ENCODE data around the gene BABAM2.

BABAM2 gene

DNA sequence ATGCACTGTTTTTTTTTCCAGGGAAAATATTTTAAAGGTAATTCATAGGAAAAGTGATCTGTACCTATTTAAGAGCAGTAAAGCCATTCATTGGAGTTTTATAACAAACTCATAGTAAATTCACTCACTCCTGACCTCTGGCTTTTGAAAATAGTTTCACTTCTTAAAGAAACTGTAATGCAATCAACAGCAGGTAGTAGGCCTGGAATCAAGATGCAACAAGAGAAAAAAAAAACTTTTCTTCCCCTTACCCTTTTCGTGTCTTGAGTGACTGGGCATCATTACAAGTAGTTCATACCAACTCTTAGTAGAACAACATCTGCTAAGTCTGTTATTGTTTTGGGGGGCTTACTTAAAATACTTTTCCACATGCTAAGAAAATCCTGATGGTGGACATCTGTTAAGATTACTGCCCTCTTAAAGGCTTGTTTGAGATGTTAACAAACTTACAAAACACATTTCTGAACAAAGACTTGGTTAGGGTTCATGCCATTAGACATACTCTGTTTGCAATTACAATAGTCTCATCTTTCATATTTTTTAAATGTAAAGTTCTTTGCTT, 338.0 kb downstream of the BABAM2 start:
- no peak overlapping the region for H3K4me3 ChIP-seq (ENCODE audit: low read depth in 1 of 2, low read length in 2 of 2)
- H3K27ac ChIP-seq (ENCODE audit: low read depth, low read length) = no peak overlapping the region
- peaks cover 28% of the 10 kb centered on the region in 2 donors for H3K4me1 ChIP-seq (ENCODE audit: control insufficient read depth in 1 of 2, insufficient read depth in 2 of 2, low read length in 2 of 2)
- no peaks in the 10 kb centered on the region for H3K27me3 ChIP-seq (ENCODE audit: control insufficient read depth in 1 of 2, insufficient read depth in 2 of 2, low read length in 2 of 2)
- no peak overlapping the region for H3K9ac ChIP-seq (ENCODE audit: low read depth in 1 of 2, low read length in 2 of 2)
- H3K9me3 ChIP-seq (ENCODE audit: control insufficient read depth in 1 of 2, low read length in 2 of 2) = no peaks in the 10 kb centered on the region
- H3K36me3 ChIP-seq (ENCODE audit: control insufficient read depth in 1 of 2, insufficient read depth in 2 of 2, low read length in 2 of 2) = no peaks in the 10 kb centered on the region

DNA sequence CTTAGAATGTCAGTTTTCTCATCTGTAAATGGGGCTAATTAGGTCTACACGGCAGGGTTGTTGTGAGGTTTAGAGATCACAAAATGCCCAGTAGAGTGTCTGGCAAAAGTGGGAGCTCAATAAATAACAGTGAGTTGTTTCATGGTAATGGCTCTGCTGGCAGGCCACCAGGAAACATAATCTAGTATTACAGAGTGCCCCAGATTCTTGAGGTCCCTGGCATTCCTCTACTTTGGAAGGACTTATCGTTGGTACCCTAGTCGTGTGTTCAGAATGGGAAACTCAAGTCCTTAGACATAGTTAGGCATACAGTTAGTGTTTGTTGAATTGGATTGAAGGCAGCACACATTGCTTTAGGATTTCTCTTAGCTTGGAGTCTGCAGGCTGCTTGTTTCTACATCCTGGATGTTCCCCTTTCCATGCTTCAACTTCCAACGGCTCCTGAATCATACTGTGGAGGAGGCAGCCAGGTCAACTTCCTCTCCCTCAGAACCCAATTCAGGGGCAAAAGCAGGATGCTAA, 340.6 kb downstream of the BABAM2 start:
- H3K4me3 ChIP-seq (ENCODE audit: low read depth in 1 of 2, low read length in 2 of 2) = no peak overlapping the region
- H3K4me1 ChIP-seq (ENCODE audit: control insufficient read depth in 1 of 2, insufficient read depth in 2 of 2, low read length in 2 of 2) = peaks cover 28 to 33% of the 10 kb centered on the region in 2 donors
- no peaks in the 10 kb centered on the region for H3K36me3 ChIP-seq (ENCODE audit: control insufficient read depth in 1 of 2, insufficient read depth in 2 of 2, low read length in 2 of 2)
- no peaks in the 10 kb centered on the region for H3K9me3 ChIP-seq (ENCODE audit: control insufficient read depth in 1 of 2, low read length in 2 of 2)
- H3K9ac ChIP-seq (ENCODE audit: low read depth in 1 of 2, low read length in 2 of 2) = no peak overlapping the region
- no peak overlapping the region for H3K27ac ChIP-seq (ENCODE audit: low read depth, low read length)
- no peaks in the 10 kb centered on the region for H3K27me3 ChIP-seq (ENCODE audit: control insufficient read depth in 1 of 2, insufficient read depth in 2 of 2, low read length in 2 of 2)

DNA sequence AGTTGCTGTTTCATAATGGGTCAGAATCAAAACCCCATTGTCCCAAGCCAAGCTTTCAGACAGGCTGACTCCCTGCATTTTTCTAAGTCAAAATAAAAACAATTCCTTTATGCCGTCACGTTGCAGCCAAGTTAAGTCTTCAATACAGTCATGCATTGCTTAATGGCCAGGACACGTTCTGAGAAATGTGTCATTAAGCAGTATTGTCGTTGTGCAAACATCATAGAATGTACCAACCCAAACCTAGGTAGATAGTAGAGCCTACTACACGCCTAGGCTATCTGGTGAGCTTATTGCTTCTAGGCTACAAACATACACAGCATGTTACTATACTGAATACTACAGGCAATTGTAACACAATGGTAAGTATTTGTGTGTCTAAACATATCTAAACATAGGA, 341.8 kb downstream of the BABAM2 start:
- H3K9me3 ChIP-seq (ENCODE audit: control insufficient read depth in 1 of 2, low read length in 2 of 2) = no peaks in the 10 kb centered on the region
- peak overlapping the region; percentile 47 for H3K27ac ChIP-seq (ENCODE audit: low read depth, low read length)
- H3K4me3 ChIP-seq (ENCODE audit: low read depth in 1 of 2, low read length in 2 of 2) = no peak overlapping the region
- H3K27me3 ChIP-seq (ENCODE audit: control insufficient read depth in 1 of 2, insufficient read depth in 2 of 2, low read length in 2 of 2) = no peaks in the 10 kb centered on the region
- no peak overlapping the region for H3K9ac ChIP-seq (ENCODE audit: low read depth in 1 of 2, low read length in 2 of 2)
- H3K4me1 ChIP-seq (ENCODE audit: control insufficient read depth in 1 of 2, insufficient read depth in 2 of 2, low read length in 2 of 2) = peaks cover 28 to 33% of the 10 kb centered on the region in 2 donors
- H3K36me3 ChIP-seq (ENCODE audit: control insufficient read depth in 1 of 2, insufficient read depth in 2 of 2, low read length in 2 of 2) = no peaks in the 10 kb centered on the region

DNA sequence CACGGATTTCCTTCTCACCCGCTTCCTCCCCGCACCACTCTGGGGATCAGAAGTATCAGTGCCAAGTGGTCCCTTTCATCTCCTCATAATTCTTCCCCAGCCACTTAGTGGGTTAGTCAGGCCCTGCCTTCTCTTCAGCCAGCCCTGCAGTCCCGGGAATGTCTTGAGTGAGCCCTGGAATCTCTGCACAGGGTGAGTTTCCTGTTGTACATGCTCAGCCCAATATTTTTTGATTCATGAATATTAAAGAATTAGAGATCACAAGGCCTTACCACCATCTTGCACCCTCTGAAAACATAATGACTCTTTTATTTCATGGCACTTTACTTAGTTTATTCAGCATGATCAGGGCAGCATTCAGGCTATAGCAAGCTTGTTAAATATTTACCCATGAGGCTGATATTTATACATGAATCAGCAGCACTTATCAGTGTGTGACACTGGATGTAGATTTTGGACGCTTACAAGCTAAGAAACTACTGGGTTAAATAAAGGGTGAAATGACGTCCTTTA, 342.7 kb downstream of the BABAM2 start:
- Histone ChIP-seq H3K27ac (ENCODE audit: low read depth, low read length) (peak overlapping the region; percentile 55), H3K36me3 (ENCODE audit: control insufficient read depth in 1 of 2, insufficient read depth in 2 of 2, low read length in 2 of 2) (no peaks in the 10 kb centered on the region), H3K4me1 (ENCODE audit: control insufficient read depth in 1 of 2, insufficient read depth in 2 of 2, low read length in 2 of 2) (peaks cover 28 to 33% of the 10 kb centered on the region in 2 donors), H3K9me3 (ENCODE audit: control insufficient read depth in 1 of 2, low read length in 2 of 2) (no peaks in the 10 kb centered on the region), H3K4me3 (ENCODE audit: low read depth in 1 of 2, low read length in 2 of 2) (peak overlapping the region in 1 of 2 donors; percentile 36), H3K9ac (ENCODE audit: low read depth in 1 of 2, low read length in 2 of 2) (peak overlapping the region in 1 of 2 donors; percentile 22), H3K27me3 (ENCODE audit: control insufficient read depth in 1 of 2, insufficient read depth in 2 of 2, low read length in 2 of 2) (no peaks in the 10 kb centered on the region)

DNA sequence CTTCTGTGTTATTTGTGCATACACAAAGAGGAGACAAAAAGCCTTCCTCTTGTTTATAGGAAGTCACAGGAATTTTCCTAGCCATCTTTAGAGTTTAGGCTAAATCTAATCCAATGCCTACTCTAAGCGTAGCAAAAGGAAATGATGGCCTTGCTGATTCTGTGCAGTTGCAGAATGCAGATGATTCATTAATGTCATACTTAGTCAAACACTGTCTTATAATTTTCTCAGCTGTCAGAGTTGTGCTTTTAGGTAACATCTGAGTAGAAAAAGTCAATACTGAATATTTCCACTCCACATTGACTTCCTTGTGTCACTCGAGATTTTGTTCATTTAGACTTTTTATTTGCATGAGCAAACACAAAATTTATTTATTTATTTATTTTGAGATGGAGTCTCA, 344.3 kb downstream of the BABAM2 start:
- no peaks in the 10 kb centered on the region for H3K36me3 ChIP-seq (ENCODE audit: control insufficient read depth in 1 of 2, insufficient read depth in 2 of 2, low read length in 2 of 2)
- no peak overlapping the region for H3K27ac ChIP-seq (ENCODE audit: low read depth, low read length)
- H3K4me1 ChIP-seq (ENCODE audit: control insufficient read depth in 1 of 2, insufficient read depth in 2 of 2, low read length in 2 of 2) = peaks cover 28 to 33% of the 10 kb centered on the region in 2 donors

DNA sequence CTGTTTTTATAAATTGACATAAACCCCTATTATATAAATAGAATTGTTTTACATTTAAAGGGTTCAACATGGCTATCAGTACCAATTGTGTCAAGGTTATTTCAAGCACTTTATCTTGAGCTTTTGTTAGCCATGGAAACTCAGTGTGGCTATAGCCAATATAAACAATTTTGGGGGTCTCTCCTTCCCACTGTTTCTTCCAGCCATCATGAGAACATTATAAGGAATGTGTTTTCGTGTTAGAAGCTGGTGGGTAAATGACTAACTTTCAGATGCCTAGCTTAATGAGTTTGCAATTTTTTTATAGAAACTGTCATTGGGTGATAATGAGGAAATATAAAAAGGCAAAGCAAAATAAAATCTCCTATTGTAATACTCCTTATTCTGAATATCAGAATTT, 348.7 kb downstream of the BABAM2 start:
- H3K27me3 ChIP-seq (ENCODE audit: control insufficient read depth in 1 of 2, insufficient read depth in 2 of 2, low read length in 2 of 2) = no peaks in the 10 kb centered on the region
- H3K9me3 ChIP-seq (ENCODE audit: control insufficient read depth in 1 of 2, low read length in 2 of 2) = no peaks in the 10 kb centered on the region
- H3K4me1 ChIP-seq (ENCODE audit: control insufficient read depth in 1 of 2, insufficient read depth in 2 of 2, low read length in 2 of 2) = peaks cover 0 to under 1% of the 10 kb centered on the region in 2 donors
- no peak overlapping the region for H3K4me3 ChIP-seq (ENCODE audit: low read depth in 1 of 2, low read length in 2 of 2)
- no peak overlapping the region for H3K27ac ChIP-seq (ENCODE audit: low read depth, low read length)
- H3K36me3 ChIP-seq (ENCODE audit: control insufficient read depth in 1 of 2, insufficient read depth in 2 of 2, low read length in 2 of 2) = no peaks in the 10 kb centered on the region
- no peak overlapping the region for H3K9ac ChIP-seq (ENCODE audit: low read depth in 1 of 2, low read length in 2 of 2)

More for the DNA sequence above, 344.3 kb downstream of the BABAM2 start:
- Histone ChIP-seq H3K9ac (ENCODE audit: low read depth in 1 of 2, low read length in 2 of 2) (no peak overlapping the region), H3K27me3 (ENCODE audit: control insufficient read depth in 1 of 2, insufficient read depth in 2 of 2, low read length in 2 of 2) (no peaks in the 10 kb centered on the region), H3K4me3 (ENCODE audit: low read depth in 1 of 2, low read length in 2 of 2) (no peak overlapping the region), H3K9me3 (ENCODE audit: control insufficient read depth in 1 of 2, low read length in 2 of 2) (no peaks in the 10 kb centered on the region)

DNA sequence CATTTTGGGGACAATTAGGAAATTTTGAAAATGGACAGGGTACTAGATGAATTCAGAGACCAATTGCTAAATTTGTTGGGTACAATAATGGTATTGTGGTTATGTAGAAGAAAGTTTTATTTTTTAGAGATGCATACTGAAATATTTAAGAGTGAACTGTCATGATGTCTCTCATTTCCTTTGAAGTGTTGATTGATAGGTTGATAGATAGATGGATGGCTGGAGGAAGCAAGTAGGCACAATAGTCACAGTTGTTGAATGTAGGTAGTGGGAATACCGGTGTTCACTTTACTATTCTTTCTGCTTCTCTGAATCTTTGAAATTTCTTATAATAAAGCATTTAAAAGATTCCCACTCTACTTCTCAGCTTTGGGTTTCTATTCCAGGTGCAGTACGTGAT, 350.4 kb downstream of the BABAM2 start:
- no peaks in the 10 kb centered on the region for H3K4me1 ChIP-seq (ENCODE audit: control insufficient read depth in 1 of 2, insufficient read depth in 2 of 2, low read length in 2 of 2)
- no peaks in the 10 kb centered on the region for H3K27me3 ChIP-seq (ENCODE audit: control insufficient read depth in 1 of 2, insufficient read depth in 2 of 2, low read length in 2 of 2)
- no peak overlapping the region for H3K4me3 ChIP-seq (ENCODE audit: low read depth in 1 of 2, low read length in 2 of 2)
- peaks cover 0 to under 1% of the 10 kb centered on the region in 2 donors for H3K36me3 ChIP-seq (ENCODE audit: control insufficient read depth in 1 of 2, insufficient read depth in 2 of 2, low read length in 2 of 2)
- H3K27ac ChIP-seq (ENCODE audit: low read depth, low read length) = no peak overlapping the region
- H3K9me3 ChIP-seq (ENCODE audit: control insufficient read depth in 1 of 2, low read length in 2 of 2) = no peaks in the 10 kb centered on the region
- H3K9ac ChIP-seq (ENCODE audit: low read depth in 1 of 2, low read length in 2 of 2) = no peak overlapping the region

DNA sequence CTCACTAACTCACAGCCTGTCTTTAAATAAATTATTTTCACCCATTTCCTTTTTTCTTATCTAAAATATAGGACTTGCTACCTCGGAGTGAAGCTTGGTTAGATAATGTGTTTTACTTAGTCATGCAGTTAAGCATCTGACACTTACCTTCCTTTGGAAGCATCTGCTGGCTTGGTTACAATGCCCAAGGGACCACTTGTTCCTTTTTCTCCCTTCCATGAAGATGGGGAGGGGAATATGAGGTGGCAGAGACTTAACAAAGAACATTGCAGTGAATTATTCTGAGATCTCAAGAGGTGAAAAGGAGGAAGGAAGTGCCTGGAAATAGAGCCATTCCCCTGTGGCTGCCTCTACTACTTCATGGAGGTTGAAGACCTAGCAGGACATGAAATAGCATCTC, 356.8 kb downstream of the BABAM2 start:
- no peak overlapping the region for H3K9ac ChIP-seq (ENCODE audit: low read depth in 1 of 2, low read length in 2 of 2)
- peaks cover 0 to 10% of the 10 kb centered on the region in 2 donors for H3K4me1 ChIP-seq (ENCODE audit: control insufficient read depth in 1 of 2, insufficient read depth in 2 of 2, low read length in 2 of 2)
- H3K27me3 ChIP-seq (ENCODE audit: control insufficient read depth in 1 of 2, insufficient read depth in 2 of 2, low read length in 2 of 2) = no peaks in the 10 kb centered on the region
- no peaks in the 10 kb centered on the region for H3K9me3 ChIP-seq (ENCODE audit: control insufficient read depth in 1 of 2, low read length in 2 of 2)
- peaks cover 0 to 3% of the 10 kb centered on the region in 2 donors for H3K36me3 ChIP-seq (ENCODE audit: control insufficient read depth in 1 of 2, insufficient read depth in 2 of 2, low read length in 2 of 2)
- H3K4me3 ChIP-seq (ENCODE audit: low read depth in 1 of 2, low read length in 2 of 2) = no peak overlapping the region
- H3K27ac ChIP-seq (ENCODE audit: low read depth, low read length) = no peak overlapping the region

DNA sequence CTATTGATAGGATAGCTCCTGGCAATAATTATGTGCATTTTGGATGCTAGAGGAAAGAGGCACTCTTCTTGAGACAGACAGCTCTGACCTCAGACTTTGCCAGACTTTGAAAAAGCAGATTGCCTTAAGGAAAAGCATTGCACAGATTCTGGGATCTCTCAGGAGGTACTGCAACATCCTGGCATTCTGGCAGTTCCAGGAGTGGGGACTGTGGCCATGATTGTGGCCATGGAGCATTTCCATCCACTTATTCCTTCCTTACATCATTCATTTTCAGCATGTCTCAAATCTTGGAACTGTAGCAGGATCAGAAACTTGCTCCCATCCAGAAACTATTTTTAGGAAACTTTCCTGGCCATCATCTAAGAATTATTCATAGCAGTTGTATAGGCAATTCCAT, 357.2 kb downstream of the BABAM2 start:
- H3K9ac ChIP-seq (ENCODE audit: low read depth in 1 of 2, low read length in 2 of 2) = no peak overlapping the region
- H3K9me3 ChIP-seq (ENCODE audit: control insufficient read depth in 1 of 2, low read length in 2 of 2) = no peaks in the 10 kb centered on the region
- H3K36me3 ChIP-seq (ENCODE audit: control insufficient read depth in 1 of 2, insufficient read depth in 2 of 2, low read length in 2 of 2) = peaks cover 0 to 3% of the 10 kb centered on the region in 2 donors
- no peaks in the 10 kb centered on the region for H3K27me3 ChIP-seq (ENCODE audit: control insufficient read depth in 1 of 2, insufficient read depth in 2 of 2, low read length in 2 of 2)
- peaks cover 0 to 14% of the 10 kb centered on the region in 2 donors for H3K4me1 ChIP-seq (ENCODE audit: control insufficient read depth in 1 of 2, insufficient read depth in 2 of 2, low read length in 2 of 2)
- H3K4me3 ChIP-seq (ENCODE audit: low read depth in 1 of 2, low read length in 2 of 2) = no peak overlapping the region
- H3K27ac ChIP-seq (ENCODE audit: low read depth, low read length) = no peak overlapping the region

DNA sequence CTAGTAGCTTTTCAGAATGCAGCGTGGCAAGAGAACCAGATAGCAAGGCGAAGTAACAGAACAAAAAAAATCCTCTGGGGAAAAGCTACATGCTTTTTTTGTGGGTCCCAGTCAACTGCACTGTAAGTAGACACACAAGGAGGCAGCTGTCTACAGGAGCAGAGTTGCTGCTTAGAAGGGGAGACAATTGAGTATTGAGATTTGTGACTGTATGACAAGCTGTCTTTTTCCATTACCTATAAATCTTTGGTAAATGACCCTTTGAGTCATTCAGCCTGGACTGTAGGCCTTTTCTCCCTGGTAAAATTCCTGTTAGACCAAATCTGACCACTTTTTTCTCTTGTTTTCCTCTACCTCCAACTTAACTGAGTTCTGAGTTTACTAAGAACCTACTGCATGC, 358.0 kb downstream of the BABAM2 start:
- H3K4me1 ChIP-seq (ENCODE audit: control insufficient read depth in 1 of 2, insufficient read depth in 2 of 2, low read length in 2 of 2) = peaks cover 0 to 15% of the 10 kb centered on the region in 2 donors
- no peak overlapping the region for H3K27ac ChIP-seq (ENCODE audit: low read depth, low read length)
- H3K27me3 ChIP-seq (ENCODE audit: control insufficient read depth in 1 of 2, insufficient read depth in 2 of 2, low read length in 2 of 2) = no peaks in the 10 kb centered on the region
- H3K9me3 ChIP-seq (ENCODE audit: control insufficient read depth in 1 of 2, low read length in 2 of 2) = no peaks in the 10 kb centered on the region
- peaks cover 0 to 3% of the 10 kb centered on the region in 2 donors for H3K36me3 ChIP-seq (ENCODE audit: control insufficient read depth in 1 of 2, insufficient read depth in 2 of 2, low read length in 2 of 2)
- H3K4me3 ChIP-seq (ENCODE audit: low read depth in 1 of 2, low read length in 2 of 2) = no peak overlapping the region
- no peak overlapping the region for H3K9ac ChIP-seq (ENCODE audit: low read depth in 1 of 2, low read length in 2 of 2)
